Mesendoderm (in vitro differentiated cells): ENCODE measurements around the gene CRY1.
"Not testable (repeated sequence)": the region's sequence is repeated elsewhere in the genome, so short reads cannot be mapped to it uniquely, and the experiment has no call there.

Experiments used
- DNase-seq: peaks from one replicate; pipeline ENCODE4 v3.0.0; 2013
- H2AK5ac ChIP-seq: 2 replicates; pipeline ENCODE4 v1.6.1; 2013; ENCODE audit warnings: low read length, inconsistent platforms
- H2BK120ac ChIP-seq: 2 replicates; pipeline ENCODE4 v1.6.1; 2013; ENCODE audit warnings: low read depth, mild to moderate bottlenecking, low read length, moderate library complexity, mixed read lengths
- H2BK15ac ChIP-seq: replicated peaks from 2 replicates; pipeline ENCODE4 v1.6.1; 2013; ENCODE audit warnings: low read depth, mild to moderate bottlenecking, moderate library complexity
- H2BK5ac ChIP-seq: 2 replicates; pipeline ENCODE4 v1.6.1; 2013; ENCODE audit warnings: low read length, inconsistent platforms
- H3K18ac ChIP-seq: 2 replicates; pipeline ENCODE4 v1.6.1; 2013; ENCODE audit warnings: mild to moderate bottlenecking, low read length, mixed read lengths
- H3K23ac ChIP-seq: one replicate; pipeline ENCODE4 v1.6.1; 2013; ENCODE audit warnings: low read length
- H3K27ac ChIP-seq: 2 replicates; pipeline ENCODE4 v1.5.1; 2013; ENCODE audit warnings: low read depth, mild to moderate bottlenecking, inconsistent platforms, low read length, moderate library complexity
- H3K27me3 ChIP-seq: 2 replicates; pipeline ENCODE4 v1.6.1; 2013; ENCODE audit warnings: low read length, control low read depth, mild to moderate bottlenecking, inconsistent platforms; ENCODE audit not compliant: insufficient read depth, poor library complexity
- H3K36me3 ChIP-seq: 2 replicates; pipeline ENCODE4 v1.6.1; 2013; ENCODE audit warnings: low read length, inconsistent platforms; ENCODE audit not compliant: control insufficient read depth, insufficient read depth
- H3K4ac ChIP-seq: one replicate; pipeline ENCODE4 v1.6.1; 2013; ENCODE audit warnings: low read depth, mild to moderate bottlenecking, low read length, moderate library complexity
- H3K4me1 ChIP-seq: 2 replicates; pipeline ENCODE4 v1.6.1; 2013; ENCODE audit warnings: low read depth, low read length, inconsistent platforms; ENCODE audit not compliant: control insufficient read depth
- H3K4me2 ChIP-seq: 2 replicates; pipeline ENCODE4 v1.6.1; 2013; ENCODE audit warnings: low read length
- H3K4me3 ChIP-seq: 2 replicates; pipeline ENCODE4 v1.5.1; 2013; ENCODE audit warnings: mild to moderate bottlenecking, low read length
- H3K56ac ChIP-seq: one replicate; pipeline ENCODE4 v1.6.1; 2013; ENCODE audit warnings: low read length
- H3K79me1 ChIP-seq: 2 replicates; pipeline ENCODE4 v1.6.1; 2013; ENCODE audit warnings: low read length, inconsistent platforms
- H3K79me2 ChIP-seq: 2 replicates; pipeline ENCODE4 v1.6.1; 2013; ENCODE audit warnings: mild to moderate bottlenecking, low read length; ENCODE audit not compliant: control insufficient read depth, insufficient read depth
- H3K9ac ChIP-seq: 2 replicates; pipeline ENCODE4 v1.6.1; 2013; ENCODE audit warnings: low read length, inconsistent platforms
- H4K5ac ChIP-seq: one replicate; pipeline ENCODE4 v1.6.1; 2013; ENCODE audit warnings: low read length
- H4K8ac ChIP-seq: one replicate; pipeline ENCODE4 v1.6.1; 2013; ENCODE audit warnings: low read depth, mild to moderate bottlenecking, control low read depth, low read length, moderate library complexity
- WGBS: extraction: QIAGEN DNeasy Blood & Tissue Kit; methylation state at CpG from one replicate; pipeline ENCODE4 v1.1.7; 2013; ENCODE audit warnings: low lambda C conversion rate, missing lambda C conversion rate; ENCODE audit not compliant: insufficient coverage; ENCODE audit errors: extremely low coverage; 5-methylcytosine and 5-hydroxymethylcytosine counted together

CRY1 gene

GRCh38 chr12:107073266-107073665 is 20.1 kb downstream of the CRY1 start:
- H3K79me1 ChIP-seq, H3K27ac ChIP-seq, H3K9ac ChIP-seq, H2AK5ac ChIP-seq, H3K56ac ChIP-seq, H2BK120ac ChIP-seq, H4K5ac ChIP-seq, H2BK15ac ChIP-seq, H4K8ac ChIP-seq, H3K18ac ChIP-seq, H3K36me3 ChIP-seq, H2BK5ac ChIP-seq, DNase-seq, H3K4me2 ChIP-seq, H3K27me3 ChIP-seq, H3K4me3 ChIP-seq, H3K4me1 ChIP-seq, H3K79me2 ChIP-seq, H3K23ac ChIP-seq, H3K4ac ChIP-seq: not testable (repeated sequence)
- WGBS: no CpG with 5 or more reads among the region's 5 CpGs

GRCh38 chr12:107066691-107067090 is 26.7 kb downstream of the CRY1 start:
- H3K79me2 ChIP-seq: no peaks in the 10 kb centered on the region
- no peaks in the 10 kb centered on the region for H3K27me3 ChIP-seq
- no peak overlapping the region for H3K4me2 ChIP-seq
- no peak overlapping the region for H4K8ac ChIP-seq
- no peak overlapping the region for H3K56ac ChIP-seq
- no peak for DNase-seq
- no peak overlapping the region for H3K27ac ChIP-seq
- no peak overlapping the region for H2BK15ac ChIP-seq
- no peak overlapping the region for H3K18ac ChIP-seq
- no peak overlapping the region for H2BK120ac ChIP-seq
- no peaks in the 10 kb centered on the region for H3K36me3 ChIP-seq
- no CpG with 5 or more reads among the region's 4 CpGs for WGBS
- no peak overlapping the region for H3K4ac ChIP-seq
- H3K4me1 ChIP-seq: no peaks in the 10 kb centered on the region
- H2AK5ac ChIP-seq: no peak overlapping the region
- no peak overlapping the region for H3K4me3 ChIP-seq
- H3K9ac ChIP-seq: no peak overlapping the region
- no peaks in the 10 kb centered on the region for H3K79me1 ChIP-seq
- no peak overlapping the region for H3K23ac ChIP-seq
- no peak overlapping the region for H4K5ac ChIP-seq
- no peak overlapping the region for H2BK5ac ChIP-seq

- no peak overlapping the region for H3K4me3 ChIP-seq
- no peak overlapping the region for H3K27ac ChIP-seq
- no peak overlapping the region for H2BK5ac ChIP-seq
- no peak overlapping the region for H3K4me2 ChIP-seq
- no peaks in the 10 kb centered on the region for H3K27me3 ChIP-seq
- H2BK120ac ChIP-seq: no peak overlapping the region
- H3K79me2 ChIP-seq: no peaks in the 10 kb centered on the region
- H3K56ac ChIP-seq: no peak overlapping the region
- H4K5ac ChIP-seq: no peak overlapping the region
- DNase-seq: peak; percentile 19
- H3K23ac ChIP-seq: no peak overlapping the region
- H2AK5ac ChIP-seq: no peak overlapping the region
- no peak overlapping the region for H3K4ac ChIP-seq
- no peaks in the 10 kb centered on the region for H3K36me3 ChIP-seq
- no peak overlapping the region for H4K8ac ChIP-seq
- no peaks in the 10 kb centered on the region for H3K4me1 ChIP-seq
- H2BK15ac ChIP-seq: no peak overlapping the region
- H3K9ac ChIP-seq: no peak overlapping the region
- peaks cover 2% of the 10 kb centered on the region for H3K79me1 ChIP-seq
- no peak overlapping the region for H3K18ac ChIP-seq
These were observed 28.7 kb downstream of the CRY1 start for GRCh38 chr12:107064687-107065086.

GRCh38 chr12:107064243-107064642 is 29.1 kb downstream of the CRY1 start:
- Histone ChIP-seq H3K27me3 (no peaks in the 10 kb centered on the region), H2BK5ac (no peak overlapping the region), H3K79me2 (no peaks in the 10 kb centered on the region), H3K79me1 (peaks cover 2% of the 10 kb centered on the region), H3K56ac (no peak overlapping the region), H4K5ac (no peak overlapping the region), H2BK15ac (no peak overlapping the region), H3K4me2 (no peak overlapping the region), H3K4ac (no peak overlapping the region), H3K27ac (no peak overlapping the region), H3K36me3 (no peaks in the 10 kb centered on the region), H3K18ac (no peak overlapping the region), H2BK120ac (no peak overlapping the region), H2AK5ac (no peak overlapping the region), H3K4me1 (no peaks in the 10 kb centered on the region), H3K4me3 (no peak overlapping the region), H3K23ac (no peak overlapping the region), H3K9ac (no peak overlapping the region), H4K8ac (no peak overlapping the region)
- no peak for DNase-seq
- WGBS: no CpG with 5 or more reads among the region's 1 CpG

- no CpG with 5 or more reads among the region's 2 CpGs for WGBS
- H3K79me2 ChIP-seq: no peaks in the 10 kb centered on the region
- no peak overlapping the region for H4K8ac ChIP-seq
These were observed 35.2 kb downstream of the CRY1 start for GRCh38 chr12:107058190-107058589.

GRCh38 chr12:107057071-107057834 is 36.1 kb downstream of the CRY1 start:
- H3K18ac ChIP-seq: no peak overlapping the region
- H3K4me3 ChIP-seq: no peak overlapping the region
- no peaks in the 10 kb centered on the region for H3K36me3 ChIP-seq
- H3K27me3 ChIP-seq: no peaks in the 10 kb centered on the region
- no peaks in the 10 kb centered on the region for H3K4me1 ChIP-seq
- no peak overlapping the region for H4K5ac ChIP-seq
- H3K4ac ChIP-seq: no peak overlapping the region
- no peak overlapping the region for H2AK5ac ChIP-seq
- H3K23ac ChIP-seq: no peak overlapping the region
- WGBS: no CpG with 5 or more reads among the region's 4 CpGs
- H3K27ac ChIP-seq: no peak overlapping the region
- no peak overlapping the region for H3K4me2 ChIP-seq
- no peak overlapping the region for H2BK5ac ChIP-seq
- no peak overlapping the region for H2BK15ac ChIP-seq
- no peak overlapping the region for H4K8ac ChIP-seq
- peaks cover 2% of the 10 kb centered on the region for H3K79me2 ChIP-seq
- H3K56ac ChIP-seq: no peak overlapping the region
- peaks cover 2% of the 10 kb centered on the region for H3K79me1 ChIP-seq
- H3K9ac ChIP-seq: no peak overlapping the region
- DNase-seq: no peak
- no peak overlapping the region for H2BK120ac ChIP-seq

More at GRCh38 chr12:107058190-107058589, 35.2 kb downstream of the CRY1 start:
- no peak overlapping the region for H2BK120ac ChIP-seq
- H3K56ac ChIP-seq: no peak overlapping the region
- no peaks in the 10 kb centered on the region for H3K36me3 ChIP-seq
- H3K79me1 ChIP-seq: peaks cover 2% of the 10 kb centered on the region
- H3K9ac ChIP-seq: no peak overlapping the region
- no peak overlapping the region for H4K5ac ChIP-seq
- H3K4me2 ChIP-seq: no peak overlapping the region
- no peak overlapping the region for H3K4ac ChIP-seq
- no peaks in the 10 kb centered on the region for H3K27me3 ChIP-seq
- no peak overlapping the region for H3K4me3 ChIP-seq
- no peak overlapping the region for H2BK5ac ChIP-seq
- H3K27ac ChIP-seq: no peak overlapping the region
- no peak overlapping the region for H2AK5ac ChIP-seq
- H3K18ac ChIP-seq: no peak overlapping the region
- no peak overlapping the region for H3K23ac ChIP-seq
- DNase-seq: no peak
- H2BK15ac ChIP-seq: no peak overlapping the region
- H3K4me1 ChIP-seq: no peaks in the 10 kb centered on the region
